ENCODE results near the gene PARP16. TPM values are rescaled to one million over a fixed set of nuclear protein-coding genes. Genes with fewer than 3 reads are reported as not detected.
A peak's percentile ranks its signal among the peaks of the same experiment; 100 is the strongest.

Gene PARP16
- polyA plus RNA-seq, 12 donors: 11.1 to 15.0 (median 12.5) TPM; not detected in 1

GRCh38 chr15:65285291-65286068, 1.2 kb downstream of the PARP16 start:
- no peak for DNase-seq

- DNase-seq: no peak
These were observed 8.2 kb downstream of the PARP16 start for GRCh38 chr15:65278480-65278879.

- DNase-seq: no peak
These were observed 9.7 kb downstream of the PARP16 start for GRCh38 chr15:65277015-65277414.

- DNase-seq: no peak
These were observed 11.0 kb downstream of the PARP16 start for GRCh38 chr15:65275728-65276126.

- no peak for DNase-seq
These were observed 11.5 kb downstream of the PARP16 start for GRCh38 chr15:65275104-65275727.

- DNase-seq: peak; percentile 84
These were observed 15.7 kb downstream of the PARP16 start for GRCh38 chr15:65270811-65271545.

GRCh38 chr15:65268411-65268810, 18.3 kb downstream of the PARP16 start:
- no peak for DNase-seq

- no peak for DNase-seq
These were observed 20.2 kb downstream of the PARP16 start for GRCh38 chr15:65266469-65266868.

- no peak for DNase-seq
These were observed 21.7 kb downstream of the PARP16 start for GRCh38 chr15:65264863-65265430.

- no peak for DNase-seq
These were observed 23.4 kb downstream of the PARP16 start for GRCh38 chr15:65263313-65263712.

- DNase-seq: peak; percentile 42
These were observed 25.7 kb downstream of the PARP16 start for GRCh38 chr15:65260968-65261367.

- DNase-seq: peak; percentile 80
These were observed 27.3 kb downstream of the PARP16 start for GRCh38 chr15:65259367-65259797.

- no peak for DNase-seq
These were observed 28.1 kb downstream of the PARP16 start for GRCh38 chr15:65258375-65259262.

GRCh38 chr15:65255486-65256140, 31.1 kb downstream of the PARP16 start:
- no peak for DNase-seq

GRCh38 chr15:65254758-65255157, 31.9 kb downstream of the PARP16 start:
- no peak for DNase-seq

GRCh38 chr15:65254356-65254755, 32.3 kb downstream of the PARP16 start:
- DNase-seq: peak; percentile 69

- DNase-seq: no peak
These were observed 37.0 kb downstream of the PARP16 start for GRCh38 chr15:65249641-65250040.

GRCh38 chr15:65248511-65249255, 38.0 kb downstream of the PARP16 start:
- no peak for DNase-seq

GRCh38 chr15:65246939-65247338, 39.7 kb downstream of the PARP16 start:
- no peak for DNase-seq
